Stomach (tissue), 9 donors: ENCODE data around the gene MYBL2. TPM values are rescaled to one million over a fixed set of nuclear protein-coding genes. Genes with fewer than 3 reads are reported as not detected.

ENCODE experiments used
- DNase-seq, 2 donors: peaks; one replicate each; pipeline versions ENCODE4 v3.0.0 to v3.0.0-alpha.2; 2013 to 2019
- H3K27ac ChIP-seq, 5 donors: fragments of 200-600 bp in 4 of 5; sonication (generic) in 4 of 5; one replicate each; pipeline ENCODE4 v1.5.1; 2013 to 2019; ENCODE audit warnings: mild to moderate bottlenecking in 1 of 5, moderate library complexity in 1 of 5
- H3K27me3 ChIP-seq, 3 donors: fragments of 200-600 bp; sonication (generic); one replicate each; pipeline ENCODE4 v1.5.1; 2017 to 2019; ENCODE audit warnings: mixed run types in 1 of 3
- H3K36me3 ChIP-seq, 4 donors: fragments of 200-600 bp; sonication (generic); 1 replicate in 3 of 4; 2 replicates in 1 of 4; pipeline ENCODE4 v1.5.1; 2016 to 2019
- H3K4me1 ChIP-seq, 4 donors: fragments of 200-600 bp; sonication (generic); one replicate each; pipeline ENCODE4 v1.5.1; 2016 to 2019
- H3K4me3 ChIP-seq, 4 donors: fragments of 200-600 bp; sonication (generic) in 3 of 4; one replicate each; pipeline ENCODE4 v1.5.1; 2016 to 2019; ENCODE audit warnings: mild to moderate bottlenecking in 1 of 4
- H3K9me3 ChIP-seq, 4 donors: fragments of 200-600 bp; sonication (generic); one replicate each; pipeline ENCODE4 v1.5.1; 2016 to 2019
- EP300 ChIP-seq: sonication (generic); formaldehyde crosslinking; IDR thresholded peaks from one replicate; pipeline ENCODE4 v1.6.1; 2017; ENCODE audit warnings: antibody characterized with exemption
- POLR2A ChIP-seq, 4 donors: fragments of 450-650 bp; IDR thresholded peaks; one replicate each; pipeline ENCODE4 v1.6.1; 2016; ENCODE audit warnings: antibody characterized with exemption in 4 of 4, control low read depth in 2 of 4, mild to moderate bottlenecking in 1 of 4, moderate library complexity in 1 of 4
- POLR2AphosphoS5 ChIP-seq, 3 donors: sonication (generic); formaldehyde crosslinking; IDR thresholded peaks; one replicate each; pipeline ENCODE4 v1.6.1; 2016; ENCODE audit warnings: antibody characterized with exemption in 3 of 3
- WGBS, 5 donors: extraction: QIAGEN DNeasy Blood & Tissue Kit in 3 of 5; methylation state at CpG; one replicate each; pipeline versions ENCODE4 v1.1.5 to v1.1.7; 2013 to 2018; 5-methylcytosine and 5-hydroxymethylcytosine counted together
- intact Hi-C: fragments of 100-400 bp; cut with DNase I; formaldehyde crosslinking; loops from one replicate; pipeline ENCODE4 v1.15.1; 2023; ENCODE audit warnings: low total_unique reads
- polyA plus RNA-seq, 3 donors: library from polyadenylated mRNA; stranded (reverse); fragments of 200-250 nt; gene quantifications; one replicate each; pipeline ENCODE4 v1.2.3, GENCODE V29; 2013
- total RNA-seq, 5 donors: library from RNA; depleted of rRNA; stranded (reverse); fragments of >200 nt; gene quantifications; one replicate each; pipeline versions ENCODE4 v1.1.0 to v1.2.3, GENCODE V29; 2014 to 2016
- TF ChIP-seq, protein P1 (sequence below), 7 experiments: fragments of 450-650 bp in 4 of 7; fragments of 200-600 bp in 3 of 7; sonication (generic) in 3 of 7; IDR thresholded peaks; one replicate each; pipeline ENCODE4 v1.5.1; 2016 to 2019; ENCODE audit warnings: antibody characterized with exemption in 7 of 7, control low read depth in 2 of 7, mild to moderate bottlenecking in 1 of 7
- donor health status: healthy with polysubstance abuse.
- donor health status: Bipolar disorder and iron deficiency.
- donor health status: healthy.

Gene MYBL2
- total and polyA plus RNA-seq, 8 donors: 4.1 to 25.1 (median 6.1) TPM

- H3K36me3 ChIP-seq: no peaks in the 10 kb centered on the region
- no peak overlapping the region for H3K4me3 ChIP-seq
- no peaks in the 10 kb centered on the region for H3K9me3 ChIP-seq
- no peak for DNase-seq
- no peak overlapping the region for H3K27ac ChIP-seq
- no peaks in the 10 kb centered on the region for H3K4me1 ChIP-seq
- intact Hi-C loops: no loop called here
- TF ChIP-seq, protein P1, sequence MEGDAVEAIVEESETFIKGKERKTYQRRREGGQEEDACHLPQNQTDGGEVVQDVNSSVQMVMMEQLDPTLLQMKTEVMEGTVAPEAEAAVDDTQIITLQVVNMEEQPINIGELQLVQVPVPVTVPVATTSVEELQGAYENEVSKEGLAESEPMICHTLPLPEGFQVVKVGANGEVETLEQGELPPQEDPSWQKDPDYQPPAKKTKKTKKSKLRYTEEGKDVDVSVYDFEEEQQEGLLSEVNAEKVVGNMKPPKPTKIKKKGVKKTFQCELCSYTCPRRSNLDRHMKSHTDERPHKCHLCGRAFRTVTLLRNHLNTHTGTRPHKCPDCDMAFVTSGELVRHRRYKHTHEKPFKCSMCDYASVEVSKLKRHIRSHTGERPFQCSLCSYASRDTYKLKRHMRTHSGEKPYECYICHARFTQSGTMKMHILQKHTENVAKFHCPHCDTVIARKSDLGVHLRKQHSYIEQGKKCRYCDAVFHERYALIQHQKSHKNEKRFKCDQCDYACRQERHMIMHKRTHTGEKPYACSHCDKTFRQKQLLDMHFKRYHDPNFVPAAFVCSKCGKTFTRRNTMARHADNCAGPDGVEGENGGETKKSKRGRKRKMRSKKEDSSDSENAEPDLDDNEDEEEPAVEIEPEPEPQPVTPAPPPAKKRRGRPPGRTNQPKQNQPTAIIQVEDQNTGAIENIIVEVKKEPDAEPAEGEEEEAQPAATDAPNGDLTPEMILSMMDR (IDR thresholded peaks at IDR 0.05): no peak
- TF ChIP-seq POLR2A (IDR thresholded peaks at IDR 0.05): no peak
- no peak for TF ChIP-seq EP300
- peaks cover 0 to 14% (median 0%) of the 10 kb centered on the region in 3 donors for H3K27me3 ChIP-seq
- 58 to 78% (median 71%) methylated on average over 4 of the region's 4 CpGs for WGBS, 5 donors
These were observed 56.3 kb downstream of the MYBL2 start for GRCh38 chr20:43723186-43723585.

GRCh38 chr20:43723735-43724134, 56.8 kb downstream of the MYBL2 start:
- H3K9me3 ChIP-seq: no peaks in the 10 kb centered on the region
- no peak overlapping the region for H3K4me3 ChIP-seq
- peaks cover 0 to 14% (median 0%) of the 10 kb centered on the region in 3 donors for H3K27me3 ChIP-seq
- intact Hi-C loops: no loop called here
- no peak for DNase-seq
- H3K36me3 ChIP-seq: no peaks in the 10 kb centered on the region
- no peaks in the 10 kb centered on the region for H3K4me1 ChIP-seq
- H3K27ac ChIP-seq: no peak overlapping the region
- TF ChIP-seq POLR2AphosphoS5 (IDR thresholded peaks at IDR 0.05): no peak
- TF ChIP-seq EP300: no peak
- TF ChIP-seq POLR2A (IDR thresholded peaks at IDR 0.05): no peak
- TF ChIP-seq, protein P1 (IDR thresholded peaks at IDR 0.05): no peak
- WGBS, 5 donors: 70 to 87% (median 82%) methylated on average over 3 of the region's 3 CpGs

- Histone ChIP-seq H3K27ac (no peak overlapping the region), H3K4me3 (no peak overlapping the region), H3K4me1 (no peaks in the 10 kb centered on the region), H3K9me3 (no peaks in the 10 kb centered on the region), H3K36me3 (no peaks in the 10 kb centered on the region), H3K27me3 (peaks cover 0 to 14% (median 0%) of the 10 kb centered on the region in 3 donors)
- DNase-seq: no peak
- 85 to 95% (median 86%) methylated on average over 5 of the region's 5 CpGs for WGBS, 5 donors
- intact Hi-C loops: no loop called here
- TF ChIP-seq, protein P1 (IDR thresholded peaks at IDR 0.05): no peak
- TF ChIP-seq POLR2AphosphoS5 (IDR thresholded peaks at IDR 0.05) (no peak), EP300 (no peak), POLR2A (IDR thresholded peaks at IDR 0.05) (no peak)
These were observed 57.5 kb downstream of the MYBL2 start for GRCh38 chr20:43724383-43724782.

- H3K36me3 ChIP-seq: no peaks in the 10 kb centered on the region
- peaks cover 0 to 14% (median 0%) of the 10 kb centered on the region in 3 donors for H3K27me3 ChIP-seq
- intact Hi-C loops: no loop called here
- H3K4me1 ChIP-seq: no peaks in the 10 kb centered on the region
- no peaks in the 10 kb centered on the region for H3K9me3 ChIP-seq
- no peak overlapping the region for H3K27ac ChIP-seq
- TF ChIP-seq POLR2A (IDR thresholded peaks at IDR 0.05): no peak
- TF ChIP-seq, protein P1 (IDR thresholded peaks at IDR 0.05): no peak
- TF ChIP-seq EP300: no peak
- TF ChIP-seq POLR2AphosphoS5 (IDR thresholded peaks at IDR 0.05): no peak
- no peak overlapping the region for H3K4me3 ChIP-seq
- no peak for DNase-seq
- WGBS, 5 donors: 79 to 90% (median 83%) methylated on average over 2 of the region's 2 CpGs
These were observed 58.8 kb downstream of the MYBL2 start for GRCh38 chr20:43725666-43726065.
